Gastroesophageal sphincter (tissue), 4 donors: Measurements from ENCODE around the gene ESAM. TPM values are rescaled to one million over a fixed set of nuclear protein-coding genes. Genes with fewer than 3 reads are reported as not detected.
A peak's percentile ranks its signal among the peaks of the same experiment; 100 is the strongest.

Experiments
- ATAC-seq: fragments of 150-250 bp; one replicate; pipeline ENCODE4 v1.9.1; 2016; ENCODE audit warnings: mild to moderate bottlenecking, moderate library complexity
- H3K27ac ChIP-seq, 4 donors: fragments of 200-600 bp; sonication (generic) in 3 of 4; 1 replicate in 3 of 4; 2 replicates in 1 of 4; pipeline ENCODE4 v1.5.1; 2016 to 2019
- H3K27me3 ChIP-seq: fragments of 200-600 bp; sonication (generic); one replicate; pipeline ENCODE4 v1.5.1; 2019
- H3K36me3 ChIP-seq, 2 donors: fragments of 200-600 bp; sonication (generic); one replicate each; pipeline ENCODE4 v1.5.1; 2019; ENCODE audit warnings: control low read depth in 1 of 2
- H3K4me1 ChIP-seq, 3 donors: fragments of 200-600 bp; sonication (generic); 1 replicate in 2 of 3; 2 replicates in 1 of 3; pipeline ENCODE4 v1.5.1; 2016 to 2019; ENCODE audit warnings: control low read depth in 2 of 3
- H3K4me3 ChIP-seq, 2 donors: fragments of 200-600 bp; sonication (generic); one replicate each; pipeline ENCODE4 v1.5.1; 2019; ENCODE audit warnings: mild to moderate bottlenecking in 1 of 2, moderate library complexity in 1 of 2
- H3K9me3 ChIP-seq, 3 donors: fragments of 200-600 bp; sonication (generic); one replicate each; pipeline ENCODE4 v1.5.1; 2017 to 2019; ENCODE audit warnings: control low read depth in 2 of 3
- CTCF ChIP-seq, 4 experiments: fragments of 200-600 bp in 2 of 4; fragments of 450-650 bp in 2 of 4; sonication (generic) in 1 of 4; IDR thresholded peaks; one replicate each; pipeline ENCODE4 v1.5.1; 2017 to 2019; ENCODE audit warnings: antibody characterized with exemption in 4 of 4, mild to moderate bottlenecking in 2 of 4, moderate library complexity in 2 of 4
- EP300 ChIP-seq: sonication (generic); formaldehyde crosslinking; IDR thresholded peaks from one replicate; pipeline ENCODE4 v1.6.1; 2017; ENCODE audit warnings: antibody characterized with exemption, mild to moderate bottlenecking
- POLR2A ChIP-seq, 2 donors: fragments of 450-650 bp; IDR thresholded peaks; one replicate each; pipeline ENCODE4 v1.6.1; 2017; ENCODE audit warnings: antibody characterized with exemption in 2 of 2, mild to moderate bottlenecking in 2 of 2, moderate library complexity in 1 of 2
- POLR2AphosphoS5 ChIP-seq: sonication (generic); formaldehyde crosslinking; IDR thresholded peaks from one replicate; pipeline ENCODE4 v1.6.1; 2017; ENCODE audit warnings: antibody characterized with exemption
- WGBS, 2 donors: methylation state at CpG; one replicate each; pipeline ENCODE4 v1.1.5; 2018; ENCODE audit warnings: low coverage in 1 of 2; 5-methylcytosine and 5-hydroxymethylcytosine counted together
- total RNA-seq, 4 donors: library from RNA; depleted of rRNA; stranded (reverse); fragments of >200 nt; gene quantifications; one replicate each; pipeline ENCODE4 v1.1.0, GENCODE V29; 2016

ESAM gene
- total RNA-seq, 4 donors from 2014 or later = 9.8 to 38.4 (median 22.4) TPM

- Histone ChIP-seq H3K9me3 (no peaks in the 10 kb centered on the region), H3K4me1 (peaks cover 0 to 18% (median 6%) of the 10 kb centered on the region in 3 donors), H3K27ac (peak overlapping the region in 3 of 4 donors; percentile 26 to 48 (median 29)), H3K4me3 (peak overlapping the region; percentile 4 to 50), H3K36me3 (no peaks in the 10 kb centered on the region), H3K27me3 (peaks cover 90% of the 10 kb centered on the region)
- TF ChIP-seq POLR2AphosphoS5 = no peak
- no peak for TF ChIP-seq POLR2A (IDR thresholded peaks at IDR 0.05)
- no peak for TF ChIP-seq CTCF (IDR thresholded peaks at IDR 0.05)
- TF ChIP-seq EP300 = no peak
- peak; percentile 37 for ATAC-seq
- WGBS, 2 donors = 0% methylated on average over 9 of the region's 45 CpGs
These were observed 44.1 kb downstream of the ESAM start for GRCh38 chr11:124717786-124718651.

- Histone ChIP-seq H3K4me1 (peaks cover 0 to 18% (median 6%) of the 10 kb centered on the region in 3 donors), H3K27ac (peak overlapping the region in 3 of 4 donors; percentile 14 to 29 (median 26)), H3K4me3 (peak overlapping the region in 1 of 2 donors; percentile 50), H3K27me3 (peaks cover 83% of the 10 kb centered on the region), H3K9me3 (no peaks in the 10 kb centered on the region), H3K36me3 (no peaks in the 10 kb centered on the region)
- no peak for TF ChIP-seq EP300
- TF ChIP-seq POLR2A (IDR thresholded peaks at IDR 0.05) = no peak
- no peak for TF ChIP-seq POLR2AphosphoS5
- TF ChIP-seq CTCF (IDR thresholded peaks at IDR 0.05) = no peak
- ATAC-seq = no peak
- WGBS, 2 donors = 33 to 45% methylated on average over 6 to 7 of the region's 7 CpGs
These were observed 44.7 kb downstream of the ESAM start for GRCh38 chr11:124717421-124717785.

GRCh38 chr11:124716591-124716990, 45.5 kb downstream of the ESAM start:
- TF ChIP-seq POLR2A (IDR thresholded peaks at IDR 0.05) = no peak
- Histone ChIP-seq H3K27ac (no peak overlapping the region), H3K4me1 (peaks cover 0 to 18% (median 6%) of the 10 kb centered on the region in 3 donors), H3K4me3 (no peak overlapping the region), H3K27me3 (peaks cover 75% of the 10 kb centered on the region), H3K9me3 (no peaks in the 10 kb centered on the region), H3K36me3 (no peaks in the 10 kb centered on the region)
- no peak for ATAC-seq
- 57 to 86% methylated on average over 1 to 3 of the region's 3 CpGs for WGBS, 2 donors

GRCh38 chr11:124712392-124712791, 49.7 kb downstream of the ESAM start:
- 73 to 76% methylated on average over 3 of the region's 3 CpGs for WGBS, 2 donors
- TF ChIP-seq EP300 (no peak), POLR2A (IDR thresholded peaks at IDR 0.05) (no peak), POLR2AphosphoS5 (no peak), CTCF (IDR thresholded peaks at IDR 0.05) (no peak)
- Histone ChIP-seq H3K27me3 (peaks cover 41% of the 10 kb centered on the region), H3K36me3 (no peaks in the 10 kb centered on the region), H3K27ac (no peak overlapping the region), H3K4me1 (peaks cover 0 to under 1% (median 0%) of the 10 kb centered on the region in 3 donors), H3K4me3 (no peak overlapping the region), H3K9me3 (peaks cover 0 to 13% (median 0%) of the 10 kb centered on the region in 3 donors)
- no peak for ATAC-seq

- Histone ChIP-seq H3K27ac (no peak overlapping the region), H3K4me1 (no peaks in the 10 kb centered on the region), H3K36me3 (no peaks in the 10 kb centered on the region), H3K27me3 (peaks cover 34% of the 10 kb centered on the region), H3K9me3 (peaks cover 0 to 19% (median 0%) of the 10 kb centered on the region in 3 donors), H3K4me3 (no peak overlapping the region)
- WGBS, 2 donors = 82 to 88% methylated on average over 4 of the region's 4 CpGs
- no peak for ATAC-seq
- no peak for TF ChIP-seq POLR2A (IDR thresholded peaks at IDR 0.05)
- no peak for TF ChIP-seq CTCF (IDR thresholded peaks at IDR 0.05)
- no peak for TF ChIP-seq POLR2AphosphoS5
- TF ChIP-seq EP300 = no peak
These were observed 54.3 kb downstream of the ESAM start for GRCh38 chr11:124707829-124708228.

Other genes starting within 250 kb of the ESAM start
- gene OR8B12, start 218.6 kb downstream of the ESAM start, total RNA-seq = not detected
- gene OR8A1, start 192.3 kb downstream of the ESAM start, total RNA-seq = not detected
- gene PANX3, start 150.9 kb downstream of the ESAM start, total RNA-seq = under 1 TPM in 1 of 4 donors, not detected in 3; 0.47 TPM
- gene TBRG1, start 139.4 kb downstream of the ESAM start, total RNA-seq = 10 to 100 TPM; 35.2 to 54.2 (median 42.4) TPM
- 1 to 10 TPM; 2.7 to 7.5 (median 4.0) TPM for gene SIAE, start 88.6 kb downstream of the ESAM start, total RNA-seq
- gene SPA17, start 88.4 kb downstream of the ESAM start, total RNA-seq = 10 to 100 TPM in 1 of 4 donors, 1 to 10 TPM in 3; 4.6 to 15.3 (median 7.4) TPM
- gene NRGN, start 22.3 kb downstream of the ESAM start, total RNA-seq = 1 to 10 TPM in 3 of 4 donors, under 1 TPM in 1; 0.66 to 2.4 (median 1.8) TPM
- 1 to 10 TPM in 2 of 4 donors, under 1 TPM in 1, not detected in 1; 0.58 to 3.2 (median 1.2) TPM for gene VSIG2, start 10.0 kb downstream of the ESAM start, total RNA-seq
- gene MSANTD2, start 38.1 kb upstream of the ESAM start, total RNA-seq = 10 to 100 TPM in 3 of 4 donors, 1 to 10 TPM in 1; 7.0 to 34.9 (median 13.0) TPM
- 10 to 100 TPM in 1 of 4 donors, 1 to 10 TPM in 3; 3.6 to 10.8 (median 9.2) TPM for gene ROBO3, start 103.1 kb upstream of the ESAM start, total RNA-seq
- gene ROBO4, start 135.6 kb upstream of the ESAM start, total RNA-seq = 10 to 100 TPM; 13.9 to 33.6 (median 23.4) TPM
- under 1 TPM in 1 of 4 donors, not detected in 3; 0.67 TPM for gene HEPN1, start 157.0 kb upstream of the ESAM start, total RNA-seq
- 1 to 10 TPM in 1 of 4 donors, under 1 TPM in 2, not detected in 1; 0.31 to 2.1 (median 0.81) TPM for gene HEPACAM, start 173.8 kb upstream of the ESAM start, total RNA-seq
- 1 to 10 TPM in 3 of 4 donors, under 1 TPM in 1; 0.69 to 1.7 (median 1.3) TPM for gene CCDC15, start 191.9 kb upstream of the ESAM start, total RNA-seq